ENCODE data around the gene ASB13. TPM values are rescaled to one million over a fixed set of nuclear protein-coding genes. Genes with fewer than 3 reads are reported as not detected.

ASB13 gene
- total and polyA plus RNA-seq, 2 of the 13 experiments (the other 11 are each of a cell fraction or from before 2014, with no cell fraction given) = 9.3 to 15.4 TPM

GRCh38 chr10:5629303-5630111 lies 36.9 kb downstream of the ASB13 start (continued):
- TF ChIP-seq, protein P1, sequence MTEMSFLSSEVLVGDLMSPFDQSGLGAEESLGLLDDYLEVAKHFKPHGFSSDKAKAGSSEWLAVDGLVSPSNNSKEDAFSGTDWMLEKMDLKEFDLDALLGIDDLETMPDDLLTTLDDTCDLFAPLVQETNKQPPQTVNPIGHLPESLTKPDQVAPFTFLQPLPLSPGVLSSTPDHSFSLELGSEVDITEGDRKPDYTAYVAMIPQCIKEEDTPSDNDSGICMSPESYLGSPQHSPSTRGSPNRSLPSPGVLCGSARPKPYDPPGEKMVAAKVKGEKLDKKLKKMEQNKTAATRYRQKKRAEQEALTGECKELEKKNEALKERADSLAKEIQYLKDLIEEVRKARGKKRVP (CRISPR knock-in tag; IDR thresholded peaks at IDR 0.05) = no peak
- no peak for TF ChIP-seq ZNF382 (CRISPR knock-in tag; IDR thresholded peaks at IDR 0.05; ENCODE audit: borderline replicate concordance)
- peak; percentile 51; the same call in 1 of the 2 replicates for TF ChIP-seq KDM2A (CRISPR knock-in tag; IDR thresholded peaks at IDR 0.05; ENCODE audit: borderline replicate concordance, low read depth)
- TF ChIP-seq ZBTB7B (CRISPR knock-in tag; IDR thresholded peaks at IDR 0.05) = no peak
- no peak for TF ChIP-seq ZNF451 (CRISPR knock-in tag; IDR thresholded peaks at IDR 0.05)
- TF ChIP-seq ZNF121 (CRISPR knock-in tag; IDR thresholded peaks at IDR 0.05) = no peak
- TF ChIP-seq CBX5 (CRISPR knock-in tag; IDR thresholded peaks at IDR 0.05; ENCODE audit: borderline replicate concordance) = 0 out of 2 replicates have a peak, but pooled peaks have one; percentile 34
- no peak for TF ChIP-seq TEAD2 (CRISPR knock-in tag; IDR thresholded peaks at IDR 0.05)
- no peak for TF ChIP-seq ZMYM2 (CRISPR knock-in tag; IDR thresholded peaks at IDR 0.05)
- peak; percentile 17; the same call in 1 of the 2 replicates for TF ChIP-seq SAP130 (CRISPR knock-in tag; IDR thresholded peaks at IDR 0.05; ENCODE audit: low read depth)
- 0 out of 2 replicates have a peak, but pooled peaks have one; percentile 42 for TF ChIP-seq MIXL1 (CRISPR knock-in tag; IDR thresholded peaks at IDR 0.05)
- TF ChIP-seq HDAC1 (CRISPR knock-in tag; IDR thresholded peaks at IDR 0.05) = no peak
- TF ChIP-seq JUNB (CRISPR knock-in tag; IDR thresholded peaks at IDR 0.05; ENCODE audit: borderline replicate concordance) = no peak
- TF ChIP-seq FOXA3 (CRISPR knock-in tag; IDR thresholded peaks at IDR 0.05) = 0 out of 2 replicates have a peak, but pooled peaks have one; percentile 6
- no peak for TF ChIP-seq XBP1 (CRISPR knock-in tag; IDR thresholded peaks at IDR 0.05)
- TF ChIP-seq CTCF (CRISPR knock-in tag; IDR thresholded peaks at IDR 0.05) = peak; percentile 86
- TF ChIP-seq THYN1 (CRISPR knock-in tag; IDR thresholded peaks at IDR 0.05; ENCODE audit: borderline replicate concordance, low read depth) = no peak
- 0 out of 2 replicates have a peak, but pooled peaks have one; percentile 46 for TF ChIP-seq TFAP4 (IDR thresholded peaks at IDR 0.05; ENCODE audit: borderline replicate concordance, low read depth)
- no peak for TF ChIP-seq SMAD3 (CRISPR knock-in tag; IDR thresholded peaks at IDR 0.05)
- no peak for TF ChIP-seq KMT2B (CRISPR knock-in tag; IDR thresholded peaks at IDR 0.05)
- no peak for TF ChIP-seq ZNF703 (CRISPR knock-in tag; IDR thresholded peaks at IDR 0.05; ENCODE audit: borderline replicate concordance)
- TF ChIP-seq ZFP36L1 (CRISPR knock-in tag; IDR thresholded peaks at IDR 0.05) = no peak
- TF ChIP-seq HNF4A (CRISPR knock-in tag; IDR thresholded peaks at IDR 0.05) = no peak
- TF ChIP-seq NFE2L2 (IDR thresholded peaks at IDR 0.05; ENCODE audit: low read length) = no peak
- no peak for TF ChIP-seq ZSCAN20 (CRISPR knock-in tag; IDR thresholded peaks at IDR 0.05; ENCODE audit: borderline replicate concordance)
- no peak for TF ChIP-seq ZNF607 (CRISPR knock-in tag; IDR thresholded peaks at IDR 0.05; ENCODE audit: borderline replicate concordance)
- TF ChIP-seq KDM5B (CRISPR knock-in tag; IDR thresholded peaks at IDR 0.05; ENCODE audit: borderline replicate concordance) = no peak
- TF ChIP-seq ZNF792 (CRISPR knock-in tag; IDR thresholded peaks at IDR 0.05) = peak; percentile 26; the same call in 1 of the 2 replicates
- no peak for TF ChIP-seq SUZ12 (IDR thresholded peaks at IDR 0.05; ENCODE audit: low read depth, low read length)
- TF ChIP-seq ZNF263 (CRISPR knock-in tag; IDR thresholded peaks at IDR 0.05) = no peak
